HepG2 (cell line): ENCODE results near the gene ITGB2. TPM values are rescaled to one million over a fixed set of nuclear protein-coding genes. Genes with fewer than 3 reads are reported as not detected.

Experiments
- AHR ChIP-seq: IDR thresholded peaks from 2 replicates; pipeline ENCODE4 v1.6.1; 2018; ENCODE audit warnings: missing genetic modification reagents, missing compliant biosample characterization
- DMAP1 ChIP-seq: IDR thresholded peaks from 2 replicates; pipeline ENCODE4 v1.6.1; 2016
- EHMT2 ChIP-seq: fragments of 200-600 bp; sonication (generic); IDR thresholded peaks from 2 replicates; pipeline ENCODE4 v1.7.0; 2017; ENCODE audit warnings: antibody characterized with exemption, low read depth, low read length, borderline replicate concordance
- JUN ChIP-seq: sonication (generic); formaldehyde crosslinking; IDR thresholded peaks from 2 replicates; pipeline ENCODE4 v1.4.0; 2020; ENCODE audit warnings: mild to moderate bottlenecking, missing genetic modification reagents
- LCORL ChIP-seq, 2 experiments: fragments of 450-650 bp in 1 of 2; sonication (generic) in 1 of 2; formaldehyde crosslinking in 1 of 2; IDR thresholded peaks; 2 replicates each; pipeline versions ENCODE4 v1.5.0 to v1.6.1; 2017 to 2020; ENCODE audit warnings: antibody characterized with exemption in 1 of 2, missing genetic modification reagents in 1 of 2
- MAF1 ChIP-seq: sonication (generic); formaldehyde crosslinking; IDR thresholded peaks from 2 replicates; pipeline ENCODE4 v1.5.0; 2020; ENCODE audit warnings: missing genetic modification reagents, borderline replicate concordance
- NFKBIZ ChIP-seq: IDR thresholded peaks from 2 replicates; pipeline ENCODE4 v1.6.1; 2018; ENCODE audit warnings: missing genetic modification reagents, missing compliant biosample characterization
- NKX3-1 ChIP-seq: sonication (generic); formaldehyde crosslinking; IDR thresholded peaks from 2 replicates; pipeline ENCODE4 v1.5.0; 2020; ENCODE audit warnings: missing genetic modification reagents
- PAF1 ChIP-seq: IDR thresholded peaks from 2 replicates; pipeline ENCODE4 v1.6.1; 2016; ENCODE audit warnings: missing genetic modification reagents, missing compliant biosample characterization
- PHF8 ChIP-seq: sonication (generic); formaldehyde crosslinking; IDR thresholded peaks from 2 replicates; pipeline ENCODE4 v1.5.0; 2020; ENCODE audit warnings: missing genetic modification reagents
- RFXANK ChIP-seq: IDR thresholded peaks from 2 replicates; pipeline ENCODE4 v1.6.1; 2016
- SIX4 ChIP-seq: sonication (generic); formaldehyde crosslinking; IDR thresholded peaks from 2 replicates; pipeline ENCODE4 v1.4.0; 2020; ENCODE audit warnings: missing genetic modification reagents
- SOX6 ChIP-seq, 2 experiments: fragments of 450-650 bp in 1 of 2; sonication (generic) in 1 of 2; formaldehyde crosslinking in 1 of 2; IDR thresholded peaks; 2 replicates each; pipeline versions ENCODE4 v1.4.0 to v1.6.1; 2017 to 2020; ENCODE audit warnings: antibody characterized with exemption in 1 of 2, mild to moderate bottlenecking in 1 of 2, missing genetic modification reagents in 1 of 2
- TMF1 ChIP-seq: sonication (generic); formaldehyde crosslinking; IDR thresholded peaks from 2 replicates; pipeline ENCODE4 v1.8.1; 2022; ENCODE audit warnings: low read depth, missing genetic modification reagents
- ZNF333 ChIP-seq: sonication (generic); formaldehyde crosslinking; IDR thresholded peaks from 2 replicates; pipeline ENCODE4 v1.4.0; 2020; ENCODE audit warnings: mild to moderate bottlenecking, missing genetic modification reagents, borderline replicate concordance
- ZNF547 ChIP-seq: sonication (generic); formaldehyde crosslinking; IDR thresholded peaks from 2 replicates; pipeline ENCODE4 v1.5.1; 2020; ENCODE audit warnings: mild to moderate bottlenecking, missing genetic modification reagents
- ZNF570 ChIP-seq: sonication (generic); formaldehyde crosslinking; IDR thresholded peaks from 2 replicates; pipeline ENCODE4 v1.4.0; 2020; ENCODE audit warnings: mild to moderate bottlenecking, missing genetic modification reagents, borderline replicate concordance
- ZNF709 ChIP-seq: sonication (generic); formaldehyde crosslinking; IDR thresholded peaks from 2 replicates; pipeline ENCODE4 v1.5.0; 2020; ENCODE audit warnings: mild to moderate bottlenecking, missing genetic modification reagents
- polyA plus RNA-seq, 8 experiments: library from polyadenylated mRNA; depleted of rRNA in 3 of 8; stranded (reverse) in 7 of 8; unstranded in 1 of 8; fragments of >200 nt; fragmentation: Illumina TruSeq in 4 of 8; extraction: Trizol in 4 of 8; gene quantifications; 2 replicates each; pipeline versions ENCODE4 v1.2.1 to v1.2.3, GENCODE V29; 2011 to 2016; ENCODE audit warnings: low read depth in 4 of 8, missing spikeins in 1 of 8, mixed read lengths in 1 of 8; ENCODE audit not compliant: insufficient read depth in 1 of 8
- total RNA-seq, 5 experiments: library from RNA; depleted of rRNA; stranded (reverse); fragments of >200 nt; fragmentation: Illumina TruSeq; extraction: Trizol; gene quantifications; 2 replicates each; pipeline ENCODE4 v1.2.3, GENCODE V29; 2016; ENCODE audit warnings: low read depth in 1 of 5
- TF ChIP-seq, protein P1 (sequence below): sonication (generic); formaldehyde crosslinking; IDR thresholded peaks from 2 replicates; pipeline ENCODE4 v1.9.0; 2022; ENCODE audit warnings: missing genetic modification reagents, mild to moderate bottlenecking, borderline replicate concordance
- TF ChIP-seq, protein P2 (sequence below): sonication (generic); formaldehyde crosslinking; IDR thresholded peaks from one replicate; pipeline ENCODE4 v1.5.1; 2020; ENCODE audit warnings: mild to moderate bottlenecking, missing genetic modification reagents; ENCODE audit errors: not compliant biosample characterization

Gene ITGB2
- total and polyA plus RNA-seq, 2 of the 13 experiments (the other 11 are each of a cell fraction or from before 2014, with no cell fraction given), result 4.2 to 18.0 TPM

- TF ChIP-seq SOX6 (IDR thresholded peaks at IDR 0.05) (no peak), SOX6 (CRISPR knock-in tag; IDR thresholded peaks at IDR 0.05) (peak; percentile 52), LCORL (IDR thresholded peaks at IDR 0.05) (no peak), LCORL (CRISPR knock-in tag; IDR thresholded peaks at IDR 0.05) (peak; percentile 63), SIX4 (CRISPR knock-in tag) (peak; percentile 73; the same call in 1 of the 2 replicates), ZNF547 (CRISPR knock-in tag) (no peak; the same call in 1 of the 2 replicates), PHF8 (peak; percentile 81), RFXANK (CRISPR knock-in tag) (no peak), NKX3-1 (CRISPR knock-in tag) (peak; percentile 73), PAF1 (CRISPR knock-in tag) (no peak), MAF1 (CRISPR knock-in tag) (no peak), ZNF570 (CRISPR knock-in tag) (no peak), TMF1 (peak; percentile 91), JUN (CRISPR knock-in tag) (no peak), ZNF709 (CRISPR knock-in tag) (peak; percentile 45), NFKBIZ (CRISPR knock-in tag) (peak; percentile 70; the same call in 1 of the 2 replicates), DMAP1 (CRISPR knock-in tag) (peak; percentile 82), ZNF333 (CRISPR knock-in tag) (peak; percentile 95), AHR (CRISPR knock-in tag) (peak; percentile 71; the same call in 1 of the 2 replicates), EHMT2 (no peak)
- TF ChIP-seq, protein P1, sequence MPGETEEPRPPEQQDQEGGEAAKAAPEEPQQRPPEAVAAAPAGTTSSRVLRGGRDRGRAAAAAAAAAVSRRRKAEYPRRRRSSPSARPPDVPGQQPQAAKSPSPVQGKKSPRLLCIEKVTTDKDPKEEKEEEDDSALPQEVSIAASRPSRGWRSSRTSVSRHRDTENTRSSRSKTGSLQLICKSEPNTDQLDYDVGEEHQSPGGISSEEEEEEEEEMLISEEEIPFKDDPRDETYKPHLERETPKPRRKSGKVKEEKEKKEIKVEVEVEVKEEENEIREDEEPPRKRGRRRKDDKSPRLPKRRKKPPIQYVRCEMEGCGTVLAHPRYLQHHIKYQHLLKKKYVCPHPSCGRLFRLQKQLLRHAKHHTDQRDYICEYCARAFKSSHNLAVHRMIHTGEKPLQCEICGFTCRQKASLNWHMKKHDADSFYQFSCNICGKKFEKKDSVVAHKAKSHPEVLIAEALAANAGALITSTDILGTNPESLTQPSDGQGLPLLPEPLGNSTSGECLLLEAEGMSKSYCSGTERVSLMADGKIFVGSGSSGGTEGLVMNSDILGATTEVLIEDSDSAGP (CRISPR knock-in tag), result peak; percentile 88
- TF ChIP-seq, protein P2, sequence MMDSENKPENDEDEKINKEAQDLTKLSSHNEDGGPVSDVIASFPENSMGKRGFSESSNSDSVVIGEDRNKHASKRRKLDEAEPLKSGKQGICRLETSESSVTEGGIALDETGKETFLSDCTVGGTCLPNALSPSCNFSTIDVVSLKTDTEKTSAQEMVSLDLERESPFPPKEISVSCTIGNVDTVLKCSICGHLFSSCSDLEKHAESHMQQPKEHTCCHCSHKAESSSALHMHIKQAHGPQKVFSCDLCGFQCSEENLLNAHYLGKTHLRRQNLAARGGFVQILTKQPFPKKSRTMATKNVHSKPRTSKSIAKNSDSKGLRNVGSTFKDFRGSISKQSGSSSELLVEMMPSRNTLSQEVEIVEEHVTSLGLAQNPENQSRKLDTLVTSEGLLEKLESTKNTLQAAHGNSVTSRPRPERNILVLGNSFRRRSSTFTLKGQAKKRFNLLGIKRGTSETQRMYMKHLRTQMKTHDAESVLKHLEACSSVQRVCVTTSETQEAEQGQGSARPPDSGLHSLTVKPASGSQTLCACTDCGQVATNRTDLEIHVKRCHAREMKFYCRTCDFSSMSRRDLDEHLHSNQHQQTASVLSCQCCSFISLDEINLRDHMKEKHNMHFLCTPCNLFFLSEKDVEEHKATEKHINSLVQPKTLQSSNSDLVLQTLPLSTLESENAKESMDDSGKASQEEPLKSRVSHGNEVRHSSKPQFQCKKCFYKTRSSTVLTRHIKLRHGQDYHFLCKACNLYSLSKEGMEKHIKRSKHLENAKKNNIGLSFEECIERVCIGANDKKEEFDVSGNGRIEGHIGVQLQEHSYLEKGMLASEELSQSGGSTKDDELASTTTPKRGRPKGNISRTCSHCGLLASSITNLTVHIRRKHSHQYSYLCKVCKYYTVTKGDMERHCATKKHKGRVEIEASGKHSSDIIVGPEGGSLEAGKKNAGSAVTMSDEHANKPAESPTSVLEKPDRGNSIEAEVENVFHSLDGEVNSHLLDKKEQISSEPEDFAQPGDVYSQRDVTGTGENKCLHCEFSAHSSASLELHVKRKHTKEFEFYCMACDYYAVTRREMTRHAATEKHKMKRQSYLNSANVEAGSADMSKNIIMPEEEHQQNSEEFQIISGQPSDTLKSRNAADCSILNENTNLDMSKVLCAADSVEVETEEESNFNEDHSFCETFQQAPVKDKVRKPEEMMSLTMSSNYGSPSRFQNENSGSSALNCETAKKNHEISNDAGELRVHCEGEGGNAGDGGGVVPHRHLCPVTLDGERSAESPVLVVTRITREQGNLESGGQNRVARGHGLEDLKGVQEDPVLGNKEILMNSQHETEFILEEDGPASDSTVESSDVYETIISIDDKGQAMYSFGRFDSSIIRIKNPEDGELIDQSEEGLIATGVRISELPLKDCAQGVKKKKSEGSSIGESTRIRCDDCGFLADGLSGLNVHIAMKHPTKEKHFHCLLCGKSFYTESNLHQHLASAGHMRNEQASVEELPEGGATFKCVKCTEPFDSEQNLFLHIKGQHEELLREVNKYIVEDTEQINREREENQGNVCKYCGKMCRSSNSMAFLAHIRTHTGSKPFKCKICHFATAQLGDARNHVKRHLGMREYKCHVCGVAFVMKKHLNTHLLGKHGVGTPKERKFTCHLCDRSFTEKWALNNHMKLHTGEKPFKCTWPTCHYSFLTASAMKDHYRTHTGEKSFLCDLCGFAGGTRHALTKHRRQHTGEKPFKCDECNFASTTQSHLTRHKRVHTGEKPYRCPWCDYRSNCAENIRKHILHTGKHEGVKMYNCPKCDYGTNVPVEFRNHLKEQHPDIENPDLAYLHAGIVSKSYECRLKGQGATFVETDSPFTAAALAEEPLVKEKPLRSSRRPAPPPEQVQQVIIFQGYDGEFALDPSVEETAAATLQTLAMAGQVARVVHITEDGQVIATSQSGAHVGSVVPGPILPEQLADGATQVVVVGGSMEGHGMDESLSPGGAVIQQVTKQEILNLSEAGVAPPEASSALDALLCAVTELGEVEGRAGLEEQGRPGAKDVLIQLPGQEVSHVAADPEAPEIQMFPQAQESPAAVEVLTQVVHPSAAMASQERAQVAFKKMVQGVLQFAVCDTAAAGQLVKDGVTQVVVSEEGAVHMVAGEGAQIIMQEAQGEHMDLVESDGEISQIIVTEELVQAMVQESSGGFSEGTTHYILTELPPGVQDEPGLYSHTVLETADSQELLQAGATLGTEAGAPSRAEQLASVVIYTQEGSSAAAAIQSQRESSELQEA (CRISPR knock-in tag), result peak; percentile 77
Measured at GRCh38 chr21:44939532-44940115, 18.9 kb upstream of the ITGB2 start, which contains the start of gene SLX9 (continued).
